GM18517 (cell line): ENCODE results near the gene IP6K3.

Experiments used
- ATAC-seq: cut with Tn5 transposase; IDR thresholded peaks from one replicate; pipeline ENCODE4 v1.9.1; 2021; ENCODE audit warnings: mild to moderate bottlenecking, moderate library complexity; ENCODE audit not compliant: unreplicated experiment

The IP6K3 gene

GRCh38 chr6:33777398-33778388 lies 31.0 kb upstream of the IP6K3 start:
- ATAC-seq = no peak

GRCh38 chr6:33776764-33777163 lies 30.1 kb upstream of the IP6K3 start:
- no peak for ATAC-seq

GRCh38 chr6:33776186-33776585 lies 29.5 kb upstream of the IP6K3 start:
- no peak for ATAC-seq

- no peak for ATAC-seq
Measured at GRCh38 chr6:33774774-33775173, 28.1 kb upstream of the IP6K3 start.

- ATAC-seq = no peak
Measured at GRCh38 chr6:33772902-33773472, 26.3 kb upstream of the IP6K3 start.

- no peak for ATAC-seq
Measured at GRCh38 chr6:33772082-33772830, 25.6 kb upstream of the IP6K3 start.

GRCh38 chr6:33771146-33772081 lies 24.7 kb upstream of the IP6K3 start:
- ATAC-seq = no peak

DNA sequence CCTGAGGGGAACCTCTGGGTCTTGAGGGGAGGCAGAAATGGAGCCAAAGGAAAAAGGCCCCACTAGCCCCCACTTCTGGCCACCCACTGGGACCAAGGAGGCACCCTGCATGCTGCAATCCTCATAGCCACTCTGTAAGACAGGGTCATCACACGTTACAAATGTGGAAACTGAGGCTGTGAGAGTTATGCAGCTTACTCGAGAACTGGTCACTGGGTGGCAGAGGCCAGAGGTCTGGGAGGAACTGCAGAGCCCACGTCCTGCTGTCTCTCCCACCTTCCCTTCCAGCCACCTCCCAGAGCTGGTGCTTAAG lies 24.1 kb upstream of the IP6K3 start:
- ATAC-seq = no peak

GRCh38 chr6:33770124-33770832 lies 23.6 kb upstream of the IP6K3 start:
- no peak for ATAC-seq

- no peak for ATAC-seq
Measured at GRCh38 chr6:33769248-33769821, 22.6 kb upstream of the IP6K3 start.

DNA sequence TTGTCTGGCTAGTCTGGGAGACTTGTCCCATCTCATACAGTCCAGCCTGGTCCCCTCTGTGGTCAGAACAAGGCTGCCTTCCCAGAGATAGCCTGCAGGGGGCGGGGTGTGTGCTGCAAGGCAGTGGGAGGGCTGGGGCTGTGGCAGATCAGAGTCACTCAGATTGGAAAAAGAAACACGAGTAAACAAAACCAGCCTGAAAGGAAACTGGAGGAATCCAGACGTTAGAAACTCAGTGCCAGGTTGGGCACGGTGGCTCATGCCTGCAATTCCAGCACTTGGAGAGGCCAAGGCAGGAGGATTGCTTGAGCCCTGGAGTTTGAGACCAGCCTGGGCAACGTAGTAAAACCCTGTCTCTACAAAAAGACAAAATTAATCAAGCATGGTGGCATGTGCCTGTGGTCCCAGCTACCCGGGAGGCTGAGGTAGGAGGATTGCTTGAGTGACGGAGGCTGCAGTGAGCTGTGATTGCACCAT lies 22.0 kb upstream of the IP6K3 start:
- no peak for ATAC-seq

- ATAC-seq = no peak
Measured at GRCh38 chr6:33766921-33767907, 20.5 kb upstream of the IP6K3 start.

GRCh38 chr6:33765368-33765767 lies 18.7 kb upstream of the IP6K3 start:
- ATAC-seq = no peak

DNA sequence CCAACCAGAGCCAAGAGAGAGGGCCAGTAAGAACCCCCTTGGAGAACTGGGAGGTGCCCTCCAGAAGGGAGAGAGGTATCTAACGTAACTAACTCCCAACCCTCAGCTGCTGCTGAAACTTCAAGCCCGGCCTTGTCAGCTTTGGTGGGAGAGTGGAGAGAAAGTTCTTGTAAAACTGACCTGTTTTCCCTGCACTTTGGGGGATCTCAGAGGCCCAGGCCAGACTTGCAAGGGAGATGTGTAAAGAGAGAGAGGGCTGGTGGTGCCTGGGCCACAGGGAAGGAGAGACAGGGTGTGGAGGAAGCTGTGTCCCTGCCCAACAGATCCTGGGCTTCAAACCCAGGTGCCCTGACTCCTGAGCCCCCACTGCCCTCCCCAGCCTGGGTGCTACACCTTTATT lies 17.3 kb upstream of the IP6K3 start:
- ATAC-seq = no peak

- ATAC-seq = no peak
Measured at GRCh38 chr6:33763483-33763882, 16.8 kb upstream of the IP6K3 start.

GRCh38 chr6:33762713-33763112 lies 16.0 kb upstream of the IP6K3 start:
- no peak for ATAC-seq

DNA sequence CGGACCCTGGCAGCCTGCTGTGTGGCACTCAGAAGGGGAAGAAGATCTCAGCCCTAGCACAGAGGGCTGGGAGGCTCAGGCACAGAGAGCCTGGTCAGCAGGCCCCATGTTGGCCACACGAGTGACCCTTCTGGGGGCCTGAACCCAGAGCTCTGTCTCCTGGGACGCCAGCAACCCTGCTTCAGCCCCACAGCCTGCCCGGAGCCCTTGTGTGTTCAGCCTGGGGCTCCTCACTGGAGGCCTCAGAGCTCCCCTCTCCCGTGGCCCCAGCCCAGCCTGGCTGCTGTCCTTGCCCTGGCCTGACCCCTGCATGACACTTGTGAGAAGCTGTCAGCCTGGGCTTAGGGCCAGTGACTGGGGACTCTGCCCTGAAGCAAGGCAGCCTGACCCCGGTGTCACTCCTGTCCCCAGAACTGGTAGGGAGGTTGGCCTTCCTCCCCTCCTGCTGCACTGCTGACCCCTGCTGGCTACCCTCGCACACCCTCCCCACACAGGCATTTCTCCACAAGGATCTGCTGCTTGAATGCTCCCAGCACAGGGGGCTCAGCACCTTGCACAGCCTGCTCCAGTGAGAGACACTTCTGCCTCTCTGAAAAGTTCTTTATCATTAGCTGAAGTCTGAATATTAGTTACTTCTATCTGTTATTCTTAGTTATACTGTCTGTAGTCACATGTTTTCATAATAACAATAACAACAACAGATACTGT lies 15.4 kb upstream of the IP6K3 start:
- no peak for ATAC-seq

- no peak for ATAC-seq
Measured at GRCh38 chr6:33761581-33761921, 14.8 kb upstream of the IP6K3 start.
